SKM-1 treated with dmso at 0.1 percent for 144 hours (cell line): ENCODE data around the gene CFB.
A peak's percentile ranks its signal among the peaks of the same experiment; 100 is the strongest.
"Not testable (repeated sequence)": the region's sequence is repeated elsewhere in the genome, so short reads cannot be mapped to it uniquely, and the experiment has no call there.

Experiments
- DNase-seq: peaks from one replicate; lab custom pipeline; 2025; ENCODE audit not compliant: unreplicated experiment; lab: John Stamatoyannopoulos, UW

Gene CFB

GRCh38 chr6:31911826-31912585, 33.9 kb upstream of the CFB start:
- no peak for DNase-seq

GRCh38 chr6:31915351-31915750, 30.5 kb upstream of the CFB start:
- no peak for DNase-seq

- DNase-seq: no peak
Measured at GRCh38 chr6:31915756-31916155, 30.1 kb upstream of the CFB start.

GRCh38 chr6:31918069-31918720, 27.7 kb upstream of the CFB start:
- no peak for DNase-seq

- DNase-seq: no peak
Measured at GRCh38 chr6:31919624-31920303, 26.1 kb upstream of the CFB start.

GRCh38 chr6:31920811-31921210, 25.1 kb upstream of the CFB start:
- peak; percentile 34 for DNase-seq

GRCh38 chr6:31922942-31923341, 23.0 kb upstream of the CFB start:
- no peak for DNase-seq

- no peak for DNase-seq
Measured at GRCh38 chr6:31927242-31927862, 18.5 kb upstream of the CFB start, which contains the start of gene C2. Gene C2, plus strand, starts transcription at chr6:31927717. Its CDS starts 36 bp downstream, at chr6:31927753.

GRCh38 chr6:31927863-31928671, 17.8 kb upstream of the CFB start:
- no peak for DNase-seq

GRCh38 chr6:31928672-31928939, 17.3 kb upstream of the CFB start:
- no peak for DNase-seq

GRCh38 chr6:31930962-31931361, 14.9 kb upstream of the CFB start:
- DNase-seq: no peak

GRCh38 chr6:31932137-31932536, 13.8 kb upstream of the CFB start:
- not testable (repeated sequence) for DNase-seq

- no peak for DNase-seq
Measured at GRCh38 chr6:31933537-31933936, 12.4 kb upstream of the CFB start.

- DNase-seq: no peak
Measured at GRCh38 chr6:31935021-31935420, 10.9 kb upstream of the CFB start.

- DNase-seq: no peak
Measured at GRCh38 chr6:31935823-31936222, 10.1 kb upstream of the CFB start.

GRCh38 chr6:31940256-31940664, 5.6 kb upstream of the CFB start:
- no peak for DNase-seq

- no peak for DNase-seq
Measured at GRCh38 chr6:31943742-31944141, 2.2 kb upstream of the CFB start.

GRCh38 chr6:31945154-31945506, 765 bp upstream of the CFB start:
- DNase-seq: no peak

GRCh38 chr6:31946370-31946885, 533 bp downstream of the CFB start:
- no peak for DNase-seq

- DNase-seq: no peak
Measured at GRCh38 chr6:31947070-31947675, 1.3 kb downstream of the CFB start.
